ENCODE measurements around the gene RPS3A. TPM values are rescaled to one million over a fixed set of nuclear protein-coding genes. Genes with fewer than 3 reads are reported as not detected.

The RPS3A gene
- polyA plus RNA-seq, 2 of the 4 experiments (the other 2 are of a cell fraction), result 2,183 to 2,957 TPM

DNA sequence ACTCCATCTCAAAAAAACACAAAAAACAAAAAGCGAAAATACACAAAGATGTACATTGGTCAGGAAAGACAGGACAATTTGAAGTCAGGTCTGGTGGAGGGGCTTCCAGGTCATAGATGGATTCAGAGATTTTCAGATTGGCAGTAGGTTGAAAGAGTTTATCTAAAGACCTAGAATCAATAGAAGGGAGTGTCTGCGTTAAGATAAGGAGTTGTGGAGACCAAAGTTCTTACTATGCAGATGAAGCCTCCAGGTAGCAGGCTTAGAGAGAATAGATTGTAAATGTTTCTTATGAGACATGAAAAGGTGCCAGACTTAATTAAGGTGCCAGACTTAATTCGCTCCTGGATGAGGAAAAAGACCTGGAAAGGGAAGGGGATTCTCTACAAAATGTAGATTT, 6.9 kb upstream of the RPS3A start:
- TF ChIP-seq CHD2 (IDR thresholded peaks at IDR 0.05; ENCODE audit: low read length, partially characterized antibody), result no peak
- no peak for TF ChIP-seq FOSB (CRISPR knock-in tag; IDR thresholded peaks at IDR 0.05)
- no peak for TF ChIP-seq RNF2 (IDR thresholded peaks at IDR 0.05; ENCODE audit: borderline replicate concordance, low read depth)
- no peak for TF ChIP-seq NR3C1 (IDR thresholded peaks at IDR 0.05)
- no peak for TF ChIP-seq REST (IDR thresholded peaks at IDR 0.05)
- no peak for TF ChIP-seq TP53 (CRISPR knock-in tag; IDR thresholded peaks at IDR 0.05)
- no peak for TF ChIP-seq ESRRA (IDR thresholded peaks at IDR 0.05; ENCODE audit: borderline replicate concordance, low read length)
- TF ChIP-seq CBX2 (IDR thresholded peaks at IDR 0.05; ENCODE audit: borderline replicate concordance, low read depth), result no peak
- TF ChIP-seq BHLHE40 (IDR thresholded peaks at IDR 0.05; ENCODE audit: low read depth, low read length), result no peak
- no peak for TF ChIP-seq SMC3 (IDR thresholded peaks at IDR 0.05)
- TF ChIP-seq, protein P1, sequence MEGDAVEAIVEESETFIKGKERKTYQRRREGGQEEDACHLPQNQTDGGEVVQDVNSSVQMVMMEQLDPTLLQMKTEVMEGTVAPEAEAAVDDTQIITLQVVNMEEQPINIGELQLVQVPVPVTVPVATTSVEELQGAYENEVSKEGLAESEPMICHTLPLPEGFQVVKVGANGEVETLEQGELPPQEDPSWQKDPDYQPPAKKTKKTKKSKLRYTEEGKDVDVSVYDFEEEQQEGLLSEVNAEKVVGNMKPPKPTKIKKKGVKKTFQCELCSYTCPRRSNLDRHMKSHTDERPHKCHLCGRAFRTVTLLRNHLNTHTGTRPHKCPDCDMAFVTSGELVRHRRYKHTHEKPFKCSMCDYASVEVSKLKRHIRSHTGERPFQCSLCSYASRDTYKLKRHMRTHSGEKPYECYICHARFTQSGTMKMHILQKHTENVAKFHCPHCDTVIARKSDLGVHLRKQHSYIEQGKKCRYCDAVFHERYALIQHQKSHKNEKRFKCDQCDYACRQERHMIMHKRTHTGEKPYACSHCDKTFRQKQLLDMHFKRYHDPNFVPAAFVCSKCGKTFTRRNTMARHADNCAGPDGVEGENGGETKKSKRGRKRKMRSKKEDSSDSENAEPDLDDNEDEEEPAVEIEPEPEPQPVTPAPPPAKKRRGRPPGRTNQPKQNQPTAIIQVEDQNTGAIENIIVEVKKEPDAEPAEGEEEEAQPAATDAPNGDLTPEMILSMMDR (IDR thresholded peaks at IDR 0.05), result no peak
- no peak for TF ChIP-seq PHF8 (IDR thresholded peaks at IDR 0.05; ENCODE audit: borderline replicate concordance, low read depth)
- H3K9me3 ChIP-seq, result no peaks in the 10 kb centered on the region
- no peak for DNase-seq (ENCODE audit: low read depth in 1 of 2, low spot score in 1 of 2)
- 95% methylated on average over 3 of the region's 3 CpGs for WGBS (ENCODE audit: missing lambda C conversion rate)
- H3K27ac ChIP-seq, result no peak overlapping the region
- H3K4me2 ChIP-seq, result no peak overlapping the region
- H3K4me3 ChIP-seq, result no peak overlapping the region
- ChIA-PET POLR2A (no interaction called here), CTCF (no interaction called here)
- FAIRE-seq, result no peak
- no peak for ATAC-seq
- H3K4me1 ChIP-seq, result no peaks in the 10 kb centered on the region

- no peak overlapping the region for H3K27ac ChIP-seq
- CTCF ChIA-PET, result no interaction called here
- H3K9me3 ChIP-seq, result no peaks in the 10 kb centered on the region
- POLR2A ChIA-PET, result no interaction called here
- H3K4me1 ChIP-seq, result no peaks in the 10 kb centered on the region
- H3K4me3 ChIP-seq, result no peak overlapping the region
- no peak for DNase-seq (ENCODE audit: low read depth in 1 of 2, low spot score in 1 of 2)
- no peak for FAIRE-seq
- no peak for ATAC-seq
- WGBS (ENCODE audit: missing lambda C conversion rate), result 62% methylated on average over 3 of the region's 3 CpGs
- TF ChIP-seq, protein P2, sequence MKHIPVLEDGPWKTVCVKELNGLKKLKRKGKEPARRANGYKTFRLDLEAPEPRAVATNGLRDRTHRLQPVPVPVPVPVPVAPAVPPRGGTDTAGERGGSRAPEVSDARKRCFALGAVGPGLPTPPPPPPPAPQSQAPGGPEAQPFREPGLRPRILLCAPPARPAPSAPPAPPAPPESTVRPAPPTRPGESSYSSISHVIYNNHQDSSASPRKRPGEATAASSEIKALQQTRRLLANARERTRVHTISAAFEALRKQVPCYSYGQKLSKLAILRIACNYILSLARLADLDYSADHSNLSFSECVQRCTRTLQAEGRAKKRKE (CRISPR knock-in tag; IDR thresholded peaks at IDR 0.05; ENCODE audit: low read depth), result no peak
- TF ChIP-seq CHD4 (IDR thresholded peaks at IDR 0.05; ENCODE audit: borderline replicate concordance), result no peak
- TF ChIP-seq ZFP36 (IDR thresholded peaks at IDR 0.05; ENCODE audit: borderline replicate concordance, partially characterized antibody), result no peak
- TF ChIP-seq JUN (IDR thresholded peaks at IDR 0.05), result no peak
- TF ChIP-seq KDM1A (IDR thresholded peaks at IDR 0.05; ENCODE audit: low read depth), result no peak
- TF ChIP-seq NR3C1 (IDR thresholded peaks at IDR 0.05), result no peak
- TF ChIP-seq FOSB (CRISPR knock-in tag; IDR thresholded peaks at IDR 0.05), result no peak
- no peak for TF ChIP-seq EHMT2 (IDR thresholded peaks at IDR 0.05; ENCODE audit: low read depth)
- H3K4me2 ChIP-seq, result no peak overlapping the region
Observed at GRCh38 chr4:151093203-151093602, 6.2 kb upstream of the RPS3A start.

All from A549 (cell line).